MCF 10A (cell line): ENCODE data around the gene PSMD3. TPM values are rescaled to one million over a fixed set of nuclear protein-coding genes. Genes with fewer than 3 reads are reported as not detected.
A peak's percentile ranks its signal among the peaks of the same experiment; 100 is the strongest.

ENCODE experiments used
- BruUV-seq: library from RNA; stranded (reverse); fragments of 400-500 nt; replicated peaks from 2 replicates; lab custom pipeline; 2021; lab: Mats Ljungman, UMichigan
- CTCF ChIA-PET: fragments of 300-600 bp; sonication (Branson Sonifier 250); formaldehyde crosslinking; extraction: SDS; loops from one replicate; lab custom pipeline; 2021; ENCODE audit warnings: antibody characterized with exemption, inconsistent platforms; lab: Yijun Ruan, JAX
- POLR2A ChIA-PET: fragments of 300-600, 350-650 bp; sonication (Branson Sonifier 250); formaldehyde crosslinking; extraction: SDS; loops from one replicate; lab custom pipeline; 2020; ENCODE audit warnings: antibody characterized with exemption, inconsistent platforms; lab: Yijun Ruan, JAX
- DNase-seq: peaks from one replicate; pipeline ENCODE4 v3.0.0-alpha.2; 2018; ENCODE audit not compliant: unreplicated experiment
- H3K27ac Mint-ChIP-seq: one replicate; pipeline ENCODE4 v1.8.0; 2022; ENCODE audit warnings: mild to moderate bottlenecking, low read depth, mixed read lengths; ENCODE audit not compliant: unreplicated experiment
- H3K27me3 Mint-ChIP-seq: one replicate; pipeline ENCODE4 v1.8.0; 2022; ENCODE audit warnings: mixed read lengths; ENCODE audit not compliant: insufficient read depth, unreplicated experiment
- H3K36me3 Mint-ChIP-seq: one replicate; pipeline ENCODE4 v1.8.0; 2022; ENCODE audit warnings: mild to moderate bottlenecking, moderate library complexity, mixed read lengths; ENCODE audit not compliant: insufficient read depth, unreplicated experiment
- H3K4me1 Mint-ChIP-seq: one replicate; pipeline ENCODE4 v1.8.0; 2022; ENCODE audit warnings: mixed read lengths; ENCODE audit not compliant: insufficient read depth, unreplicated experiment
- H3K4me3 Mint-ChIP-seq: one replicate; pipeline ENCODE4 v1.8.0; 2022; ENCODE audit warnings: mild to moderate bottlenecking, moderate library complexity, mixed read lengths; ENCODE audit not compliant: unreplicated experiment
- H3K9me3 Mint-ChIP-seq: one replicate; pipeline ENCODE4 v1.8.0; 2022; ENCODE audit warnings: mixed read lengths; ENCODE audit not compliant: unreplicated experiment
- intact Hi-C: fragments of 100-400 bp; cut with micrococcal nuclease; formaldehyde crosslinking; loops from 2 replicates; pipeline ENCODE4 v1.14.1; 2022
- total RNA-seq: library from RNA; stranded (reverse); gene quantifications from 2 replicates; pipeline ENCODE4 v1.2.3, GENCODE V29; 2022
- TF ChIP-seq, protein P1 (sequence below): fragments of 200-600 bp; IDR thresholded peaks from one replicate; pipeline ENCODE4 v1.8.0; 2022; ENCODE audit warnings: antibody characterized with exemption, mild to moderate bottlenecking; ENCODE audit not compliant: unreplicated experiment

The PSMD3 gene
- total RNA-seq, 1 experiment from 2014 or later, result 95.3 TPM

DNA sequence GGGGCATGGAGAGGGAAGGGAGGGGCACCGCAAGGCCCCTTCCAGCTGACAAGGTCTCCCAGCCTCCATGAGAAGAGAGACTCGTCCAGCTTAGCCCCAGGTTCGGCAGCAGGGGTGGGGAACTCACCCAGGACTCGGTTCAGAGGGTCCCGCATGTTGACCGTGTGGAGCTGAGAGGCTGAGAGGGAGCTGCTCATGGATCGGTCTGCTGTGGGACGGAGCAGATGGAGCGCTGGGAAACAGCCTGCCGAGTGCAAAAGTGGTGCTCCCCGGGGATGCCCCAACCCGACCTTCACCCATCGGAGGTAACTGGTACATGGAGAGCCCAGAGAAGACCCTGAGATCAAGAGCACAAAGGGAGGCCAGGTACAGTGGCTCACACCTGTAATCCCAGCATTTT is 39.5 kb downstream of the PSMD3 start:
- H3K4me3 Mint-ChIP-seq, result peak overlapping the region; percentile 51
- TF ChIP-seq, protein P1, sequence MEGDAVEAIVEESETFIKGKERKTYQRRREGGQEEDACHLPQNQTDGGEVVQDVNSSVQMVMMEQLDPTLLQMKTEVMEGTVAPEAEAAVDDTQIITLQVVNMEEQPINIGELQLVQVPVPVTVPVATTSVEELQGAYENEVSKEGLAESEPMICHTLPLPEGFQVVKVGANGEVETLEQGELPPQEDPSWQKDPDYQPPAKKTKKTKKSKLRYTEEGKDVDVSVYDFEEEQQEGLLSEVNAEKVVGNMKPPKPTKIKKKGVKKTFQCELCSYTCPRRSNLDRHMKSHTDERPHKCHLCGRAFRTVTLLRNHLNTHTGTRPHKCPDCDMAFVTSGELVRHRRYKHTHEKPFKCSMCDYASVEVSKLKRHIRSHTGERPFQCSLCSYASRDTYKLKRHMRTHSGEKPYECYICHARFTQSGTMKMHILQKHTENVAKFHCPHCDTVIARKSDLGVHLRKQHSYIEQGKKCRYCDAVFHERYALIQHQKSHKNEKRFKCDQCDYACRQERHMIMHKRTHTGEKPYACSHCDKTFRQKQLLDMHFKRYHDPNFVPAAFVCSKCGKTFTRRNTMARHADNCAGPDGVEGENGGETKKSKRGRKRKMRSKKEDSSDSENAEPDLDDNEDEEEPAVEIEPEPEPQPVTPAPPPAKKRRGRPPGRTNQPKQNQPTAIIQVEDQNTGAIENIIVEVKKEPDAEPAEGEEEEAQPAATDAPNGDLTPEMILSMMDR, result no peak
- no TSS peak for BruUV-seq
- intact Hi-C loops, result loop anchor here (2.0 kb wide), 1 partner anchor 39 kb away; the partner anchor contains the start of gene PSMD3
- H3K9me3 Mint-ChIP-seq, result no peaks in the 10 kb centered on the region
- H3K4me1 Mint-ChIP-seq, result peaks cover 69% of the 10 kb centered on the region
- H3K36me3 Mint-ChIP-seq, result peaks cover 35% of the 10 kb centered on the region
- POLR2A ChIA-PET, result interaction anchor here (1.3 to 3.5 kb wide), 3 partner anchors 12 to 92 kb away, joined by 3 to 79 read pairs (median 34); partner anchors contain the start of gene NR1D1
- no peaks in the 10 kb centered on the region for H3K27me3 Mint-ChIP-seq
- CTCF ChIA-PET, result no interaction called here
- DNase-seq, result peak; percentile 28
- H3K27ac Mint-ChIP-seq, result peak overlapping the region; percentile 59

DNA sequence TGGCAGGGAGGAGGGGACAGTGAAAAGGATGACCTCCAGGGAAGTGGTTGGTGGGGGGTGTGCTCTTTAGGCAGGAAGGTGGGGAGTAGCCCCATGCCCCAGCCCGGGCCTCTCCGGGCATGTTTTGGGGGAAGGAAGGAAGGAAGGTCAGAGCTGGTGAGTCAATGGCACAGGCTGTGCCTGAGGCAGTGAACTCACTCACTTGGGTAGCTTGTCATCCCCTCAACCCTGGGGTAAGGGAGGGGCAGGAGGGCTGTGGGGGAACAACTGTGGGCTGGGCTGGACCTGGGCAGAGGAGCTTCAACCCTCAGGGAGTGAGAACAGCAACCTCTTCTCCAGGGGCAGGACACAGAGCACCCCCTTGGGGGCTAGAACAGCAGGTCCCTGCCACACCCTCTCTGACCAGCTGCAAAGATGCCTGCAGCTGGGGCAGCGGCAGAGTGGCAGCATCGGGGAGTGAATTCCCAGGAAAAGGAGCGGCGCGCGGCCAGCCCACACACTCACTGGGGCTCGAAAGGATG is 40.9 kb downstream of the PSMD3 start:
- Mint-ChIP-seq H3K36me3 (peaks cover 40% of the 10 kb centered on the region), H3K27ac (peak overlapping the region; percentile 96), H3K9me3 (no peaks in the 10 kb centered on the region), H3K4me3 (peak overlapping the region; percentile 47), H3K4me1 (peaks cover 74% of the 10 kb centered on the region), H3K27me3 (no peaks in the 10 kb centered on the region)
- DNase-seq, result peak; percentile 99
- CTCF ChIA-PET, result interaction anchor here (0.6 to 1.8 kb wide), 15 partner anchors 7 to 271 kb away, joined by 3 to 8 read pairs (median 4); partner anchors contain the start of genes CASC3 and PSMD3
- POLR2A ChIA-PET, result interaction anchor here (0.5 to 3.5 kb wide), 24 partner anchors 11 to 828 kb away, joined by 3 to 79 read pairs (median 4); partner anchors contain the start of genes CASC3, MED24, NR1D1 and PSMD3
- intact Hi-C loops, result loop anchor here (2.0 kb wide), 1 partner anchor 41 kb away; the partner anchor contains the start of gene PSMD3
- BruUV-seq, result no TSS peak
- TF ChIP-seq, protein P1, result no peak

DNA sequence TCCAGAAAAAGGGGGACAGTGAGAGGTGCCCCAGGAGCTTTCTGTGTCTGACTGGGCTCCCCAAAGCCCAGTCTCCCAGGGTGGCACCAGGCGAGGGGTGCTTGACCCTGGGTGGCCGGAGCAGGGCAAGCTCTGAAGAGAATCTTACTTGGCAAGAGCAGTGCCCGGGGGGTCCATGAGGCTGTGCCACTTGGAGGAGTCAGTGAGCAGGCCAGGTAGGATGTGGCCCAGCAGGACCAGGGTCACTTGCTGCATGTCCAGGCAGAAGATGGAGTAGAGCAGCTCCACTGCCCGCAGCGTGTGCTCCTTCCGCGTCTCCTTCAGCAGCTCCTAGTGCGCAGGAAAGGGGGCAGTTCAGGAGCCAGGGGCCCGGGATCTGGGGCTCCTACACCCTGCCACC is 41.9 kb downstream of the PSMD3 start:
- no TSS peak for BruUV-seq
- CTCF ChIA-PET, result interaction anchor here (0.6 to 1.8 kb wide), 9 partner anchors 8 to 270 kb away, joined by 3 to 8 read pairs (median 4); no protein-coding TSS in a partner anchor

More for the DNA sequence above, 41.9 kb downstream of the PSMD3 start:
- Mint-ChIP-seq H3K4me1 (peaks cover 82% of the 10 kb centered on the region), H3K36me3 (peaks cover 37% of the 10 kb centered on the region), H3K9me3 (no peaks in the 10 kb centered on the region), H3K27me3 (no peaks in the 10 kb centered on the region), H3K4me3 (no peak overlapping the region), H3K27ac (peak overlapping the region; percentile 96)
- no peak for DNase-seq
- POLR2A ChIA-PET, result interaction anchor here (0.8 to 3.5 kb wide), 12 partner anchors 8 to 488 kb away, joined by 3 to 79 read pairs (median 5); partner anchors contain the start of genes MED24, NR1D1 and PSMD3
- intact Hi-C loops, result no loop called here
- TF ChIP-seq, protein P1, result no peak
